Measurements from ENCODE around the gene ASTL.

Gene ASTL

DNA sequence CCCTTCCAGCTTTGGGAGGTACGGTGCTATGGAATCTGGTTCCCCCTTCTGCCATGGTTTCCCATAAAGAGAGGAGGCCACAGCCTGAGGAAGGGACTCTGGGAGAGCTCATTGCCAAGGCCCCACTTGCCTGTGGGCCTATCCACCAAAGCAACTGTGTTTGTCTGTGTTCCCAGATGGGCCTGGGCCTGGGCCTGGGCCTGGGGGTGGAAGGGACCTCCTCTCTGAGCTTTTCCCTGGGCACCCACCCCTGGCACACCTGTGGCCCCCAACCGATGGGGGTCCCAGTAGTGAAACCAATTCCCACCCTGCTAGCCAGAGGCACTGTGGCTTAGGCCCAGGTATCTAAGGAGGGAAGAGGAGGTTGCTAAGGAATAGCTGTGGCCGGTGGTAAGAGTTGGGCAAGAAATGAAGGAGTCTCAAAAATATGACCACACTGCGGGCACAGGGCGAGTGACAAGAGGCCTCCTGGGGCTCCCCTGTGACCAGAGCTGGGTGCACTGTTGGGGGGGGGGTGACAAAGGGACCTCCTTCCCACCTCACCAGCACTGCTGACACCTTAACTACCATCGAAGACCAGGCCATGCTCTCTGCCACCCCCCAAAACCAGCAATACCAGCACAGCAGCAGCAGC is 11.8 kb upstream of the ASTL start:
- peak; percentile 57 for DNase-seq (ENCODE audit: low read depth)
- TF ChIP-seq, protein P1, sequence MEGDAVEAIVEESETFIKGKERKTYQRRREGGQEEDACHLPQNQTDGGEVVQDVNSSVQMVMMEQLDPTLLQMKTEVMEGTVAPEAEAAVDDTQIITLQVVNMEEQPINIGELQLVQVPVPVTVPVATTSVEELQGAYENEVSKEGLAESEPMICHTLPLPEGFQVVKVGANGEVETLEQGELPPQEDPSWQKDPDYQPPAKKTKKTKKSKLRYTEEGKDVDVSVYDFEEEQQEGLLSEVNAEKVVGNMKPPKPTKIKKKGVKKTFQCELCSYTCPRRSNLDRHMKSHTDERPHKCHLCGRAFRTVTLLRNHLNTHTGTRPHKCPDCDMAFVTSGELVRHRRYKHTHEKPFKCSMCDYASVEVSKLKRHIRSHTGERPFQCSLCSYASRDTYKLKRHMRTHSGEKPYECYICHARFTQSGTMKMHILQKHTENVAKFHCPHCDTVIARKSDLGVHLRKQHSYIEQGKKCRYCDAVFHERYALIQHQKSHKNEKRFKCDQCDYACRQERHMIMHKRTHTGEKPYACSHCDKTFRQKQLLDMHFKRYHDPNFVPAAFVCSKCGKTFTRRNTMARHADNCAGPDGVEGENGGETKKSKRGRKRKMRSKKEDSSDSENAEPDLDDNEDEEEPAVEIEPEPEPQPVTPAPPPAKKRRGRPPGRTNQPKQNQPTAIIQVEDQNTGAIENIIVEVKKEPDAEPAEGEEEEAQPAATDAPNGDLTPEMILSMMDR (IDR thresholded peaks at IDR 0.05; ENCODE audit: low read depth, low read length) = no peak
- TF ChIP-seq POLR2A (IDR thresholded peaks at IDR 0.05; ENCODE audit: extremely low read depth, insufficient read length) = no peak
- TF ChIP-seq, protein P2, sequence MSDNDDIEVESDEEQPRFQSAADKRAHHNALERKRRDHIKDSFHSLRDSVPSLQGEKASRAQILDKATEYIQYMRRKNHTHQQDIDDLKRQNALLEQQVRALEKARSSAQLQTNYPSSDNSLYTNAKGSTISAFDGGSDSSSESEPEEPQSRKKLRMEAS (IDR thresholded peaks at IDR 0.05; ENCODE audit: low read depth, low read length) = no peak
- TF ChIP-seq MYC (IDR thresholded peaks at IDR 0.05; ENCODE audit: low read depth, low read length) = no peak
- H3K4me3 ChIP-seq (ENCODE audit: low read depth, low read length) = no peak overlapping the region

DNA sequence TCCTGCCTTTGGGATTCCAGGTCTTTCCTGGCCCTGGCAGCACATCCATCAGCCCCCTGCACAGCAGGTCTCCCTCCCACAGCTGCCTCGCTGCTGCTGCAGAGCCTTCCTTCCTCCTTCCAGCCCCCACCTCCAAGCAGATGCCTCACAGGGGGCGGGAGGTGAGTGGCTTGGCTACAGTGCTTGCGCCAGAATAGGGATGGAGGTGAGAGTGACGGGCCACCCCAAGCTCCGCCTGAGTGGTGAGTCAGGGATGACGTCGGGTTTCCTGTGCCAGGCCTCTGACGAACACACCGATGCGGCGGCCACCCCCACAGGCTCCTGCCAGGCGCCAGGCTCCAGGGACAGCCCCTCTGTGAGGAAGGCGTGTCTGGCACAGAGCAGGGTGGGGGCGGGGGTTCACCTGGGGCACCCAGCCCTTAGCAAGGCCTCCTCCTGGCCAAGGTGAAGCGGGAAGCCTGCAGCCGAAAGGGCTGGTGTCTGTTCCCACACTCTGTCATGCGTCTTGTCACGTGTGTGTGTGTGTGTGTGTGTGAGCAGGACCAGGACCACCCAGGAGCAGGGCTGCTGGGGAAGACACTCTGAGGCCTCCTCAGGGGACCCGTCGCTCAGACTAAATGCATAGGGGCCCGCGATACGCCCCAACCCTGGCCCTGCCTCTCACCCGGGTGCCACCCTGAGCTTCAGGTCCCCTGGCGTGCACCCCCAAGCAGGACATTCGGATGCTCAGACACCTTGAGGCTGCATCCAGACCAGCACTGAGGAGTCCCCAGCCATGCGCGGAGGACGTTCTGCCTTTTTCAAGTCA is 10.3 kb upstream of the ASTL start:
- H3K4me3 ChIP-seq (ENCODE audit: low read depth, low read length) = no peak overlapping the region
- DNase-seq (ENCODE audit: low read depth) = peak; percentile 97
- TF ChIP-seq, protein P2 (IDR thresholded peaks at IDR 0.05; ENCODE audit: low read depth, low read length) = no peak
- peak; percentile 21; the same call in 1 of the 2 replicates for TF ChIP-seq MYC (IDR thresholded peaks at IDR 0.05; ENCODE audit: low read depth, low read length)
- TF ChIP-seq POLR2A (IDR thresholded peaks at IDR 0.05; ENCODE audit: extremely low read depth, insufficient read length) = peak; percentile 22
- TF ChIP-seq, protein P1 (IDR thresholded peaks at IDR 0.05; ENCODE audit: low read depth, low read length) = no peak

DNA sequence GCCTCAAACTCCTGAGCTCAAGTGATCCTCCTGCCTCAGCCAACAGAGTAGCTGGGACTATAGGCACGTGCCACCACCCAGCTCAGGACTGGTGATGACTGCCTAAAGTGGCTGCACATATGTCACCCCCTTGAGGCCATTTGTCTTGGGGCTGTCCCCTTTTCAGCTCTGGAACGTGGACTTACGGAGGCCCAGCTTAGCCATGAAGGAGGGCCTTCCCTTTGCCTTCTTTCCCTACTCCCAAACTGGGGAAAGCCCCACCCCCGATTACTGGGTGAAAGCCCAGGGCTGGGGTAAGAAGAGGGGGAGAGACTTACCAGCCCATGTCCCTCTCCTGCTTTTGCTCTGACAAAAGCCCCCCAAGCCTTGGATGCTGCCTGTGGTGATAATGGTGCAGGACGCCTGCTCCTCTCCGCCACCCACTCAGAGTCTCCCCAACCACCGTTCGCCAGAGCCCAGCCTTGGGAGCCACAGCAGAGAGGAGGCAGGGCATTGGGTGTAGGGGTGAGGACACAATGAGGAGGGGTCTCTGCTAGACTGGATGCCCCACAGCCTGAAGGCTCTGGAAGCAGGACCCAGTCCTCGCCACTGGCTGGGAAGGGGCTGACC is 9.4 kb upstream of the ASTL start:
- TF ChIP-seq, protein P1 (IDR thresholded peaks at IDR 0.05; ENCODE audit: low read depth, low read length) = no peak
- TF ChIP-seq MYC (IDR thresholded peaks at IDR 0.05; ENCODE audit: low read depth, low read length) (no peak), POLR2A (IDR thresholded peaks at IDR 0.05; ENCODE audit: extremely low read depth, insufficient read length) (no peak)
- TF ChIP-seq, protein P2 (IDR thresholded peaks at IDR 0.05; ENCODE audit: low read depth, low read length) = no peak
- H3K4me3 ChIP-seq (ENCODE audit: low read depth, low read length) = no peak overlapping the region
- DNase-seq (ENCODE audit: low read depth) = no peak

DNA sequence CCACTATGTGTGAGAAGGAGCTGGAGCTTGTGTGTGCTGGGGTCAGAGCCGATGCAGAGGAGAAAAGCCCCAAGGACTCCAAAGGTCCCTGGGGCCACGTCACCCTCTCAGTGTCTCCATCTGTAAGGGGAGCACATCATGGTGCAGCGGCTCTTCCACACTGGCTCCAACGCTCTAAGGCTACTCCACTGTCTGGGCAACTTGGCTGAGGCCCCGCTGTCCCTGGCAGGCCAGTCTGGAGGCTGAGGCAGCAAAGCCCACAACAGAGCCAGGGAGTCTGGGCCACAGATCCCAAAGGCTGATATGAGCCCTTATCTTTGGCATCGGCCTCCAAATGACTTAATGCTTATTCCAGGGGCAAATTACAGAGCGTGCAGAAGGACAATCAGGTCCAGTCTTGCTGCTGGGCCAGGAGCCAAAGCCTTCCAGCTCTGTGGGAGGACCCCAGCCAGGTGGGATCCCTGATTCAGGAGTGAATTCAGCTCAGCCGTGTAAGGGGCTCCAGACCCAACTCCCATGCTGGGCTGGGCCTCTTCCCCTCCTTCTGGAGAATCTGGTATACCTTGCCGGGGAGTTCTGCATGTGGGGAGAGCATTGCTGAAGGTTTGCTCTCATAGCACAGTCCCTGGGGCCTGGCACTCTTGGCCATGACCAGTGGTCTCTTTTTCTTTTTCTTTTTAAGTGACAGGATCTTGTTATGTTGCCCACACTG is 8.7 kb upstream of the ASTL start:
- no peak overlapping the region for H3K4me3 ChIP-seq (ENCODE audit: low read depth, low read length)
- no peak for DNase-seq (ENCODE audit: low read depth)
- TF ChIP-seq MYC (IDR thresholded peaks at IDR 0.05; ENCODE audit: low read depth, low read length) (no peak), POLR2A (IDR thresholded peaks at IDR 0.05; ENCODE audit: extremely low read depth, insufficient read length) (no peak)
- TF ChIP-seq, protein P1 (IDR thresholded peaks at IDR 0.05; ENCODE audit: low read depth, low read length) = no peak
- TF ChIP-seq, protein P2 (IDR thresholded peaks at IDR 0.05; ENCODE audit: low read depth, low read length) = no peak

DNA sequence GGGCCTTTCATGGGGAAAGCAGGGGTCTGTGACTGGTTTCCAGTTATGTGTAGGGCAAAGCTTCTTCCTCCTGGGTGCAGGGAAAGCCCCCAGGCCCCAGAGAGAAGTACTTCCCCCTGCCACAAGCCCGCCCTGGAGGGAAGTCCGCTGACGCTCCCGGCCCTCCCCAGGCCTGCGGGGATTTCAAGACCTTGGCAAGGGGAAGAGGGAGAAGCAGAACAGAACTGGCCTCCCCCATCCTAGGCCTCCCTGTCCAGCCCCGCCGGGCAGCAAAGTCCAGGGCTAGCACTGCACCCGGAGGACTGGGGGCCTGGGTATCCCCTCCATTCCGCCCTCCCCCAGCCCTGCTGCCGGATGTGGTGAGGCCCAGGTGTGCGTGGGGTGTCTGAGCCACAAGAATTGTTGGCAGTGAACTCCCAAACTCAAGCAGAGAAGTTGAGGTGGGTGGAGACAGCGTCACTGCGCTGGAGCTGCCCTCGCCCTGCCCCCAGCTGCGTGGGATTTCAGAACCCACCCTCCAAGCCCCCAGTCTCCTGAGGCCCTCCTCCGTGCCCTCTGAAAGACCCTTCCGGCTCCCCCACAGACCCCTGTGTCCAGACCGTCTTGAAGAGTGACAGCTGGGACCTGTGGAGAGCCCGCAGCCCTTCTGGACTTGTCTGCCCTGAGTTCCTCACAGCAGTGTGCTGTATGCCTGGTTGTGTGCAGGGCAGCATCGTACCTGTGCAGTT is 8.0 kb upstream of the ASTL start:
- TF ChIP-seq POLR2A (IDR thresholded peaks at IDR 0.05; ENCODE audit: extremely low read depth, insufficient read length) (no peak), MYC (IDR thresholded peaks at IDR 0.05; ENCODE audit: low read depth, low read length) (0 out of 2 replicates have a peak, but pooled peaks have one; percentile 23)
- TF ChIP-seq, protein P2 (IDR thresholded peaks at IDR 0.05; ENCODE audit: low read depth, low read length) = 0 out of 2 replicates have a peak, but pooled peaks have one; percentile 15
- TF ChIP-seq, protein P1 (IDR thresholded peaks at IDR 0.05; ENCODE audit: low read depth, low read length) = no peak
- peak overlapping the region; percentile 32 for H3K4me3 ChIP-seq (ENCODE audit: low read depth, low read length)
- peak; percentile 93 for DNase-seq (ENCODE audit: low read depth)

Measured in NB4 (cell line).